ENCODE data around the gene RNF214. TPM values are rescaled to one million over a fixed set of nuclear protein-coding genes. Genes with fewer than 3 reads are reported as not detected.

RNF214 gene
- total and polyA plus RNA-seq, 8 donors, result 21.5 to 37.1 (median 30.9) TPM

- Histone ChIP-seq H3K9me3 (no peaks in the 10 kb centered on the region), H3K4me1 (peaks cover 9 to 41% of the 10 kb centered on the region in 2 donors), H3K36me3 (peaks cover 0 to 52% of the 10 kb centered on the region in 2 donors), H3K4me3 (no peak overlapping the region), H3K27me3 (no peaks in the 10 kb centered on the region), H3K27ac (peak overlapping the region in 1 of 2 donors; percentile 13)
- no peak for TF ChIP-seq CTCF (IDR thresholded peaks at IDR 0.05)
- DNase-seq, result no peak
- intact Hi-C loops (cut with DNase I), result no loop called here
- ATAC-seq, result no peak
These were observed 3.1 kb upstream of the RNF214 start for GRCh38 chr11:117229411-117229810.

- H3K4me3 ChIP-seq, result no peak overlapping the region
- no peaks in the 10 kb centered on the region for H3K27me3 ChIP-seq
- ATAC-seq (no peak), DNase-seq (no peak)
- H3K9me3 ChIP-seq, result no peaks in the 10 kb centered on the region
- TF ChIP-seq CTCF (IDR thresholded peaks at IDR 0.05), result no peak
- peaks cover 9 to 42% of the 10 kb centered on the region in 2 donors for H3K4me1 ChIP-seq
- intact Hi-C loops (cut with DNase I), result no loop called here
- H3K36me3 ChIP-seq, result peaks cover 0 to 47% of the 10 kb centered on the region in 2 donors
- peak overlapping the region in 1 of 2 donors; percentile 13 for H3K27ac ChIP-seq
These were observed 2.6 kb upstream of the RNF214 start for GRCh38 chr11:117229931-117230285.

GRCh38 chr11:117230286-117230961 lies 2.0 kb upstream of the RNF214 start:
- peak overlapping the region; percentile 13 for H3K27ac ChIP-seq
- intact Hi-C loops (cut with DNase I), result no loop called here
- ATAC-seq, result no peak

GRCh38 chr11:117230999-117231841 lies 1.3 kb upstream of the RNF214 start:
- H3K36me3 ChIP-seq, result peaks cover 0 to 37% of the 10 kb centered on the region in 2 donors
- H3K27me3 ChIP-seq, result no peaks in the 10 kb centered on the region
- H3K4me1 ChIP-seq, result peaks cover 9 to 42% of the 10 kb centered on the region in 2 donors
- peak overlapping the region; percentile 90 to 93 for H3K27ac ChIP-seq
- no peak for ATAC-seq
- DNase-seq, result no peak
- intact Hi-C loops (cut with DNase I), result no loop called here
- no peak for TF ChIP-seq CTCF (IDR thresholded peaks at IDR 0.05)
- peak overlapping the region; percentile 89 to 95 for H3K4me3 ChIP-seq
- no peaks in the 10 kb centered on the region for H3K9me3 ChIP-seq

More at GRCh38 chr11:117230286-117230961, 2.0 kb upstream of the RNF214 start:
- no peak for TF ChIP-seq CTCF (IDR thresholded peaks at IDR 0.05)
- no peak for DNase-seq
- H3K4me3 ChIP-seq, result peak overlapping the region in 1 of 2 donors; percentile 95
- H3K9me3 ChIP-seq, result no peaks in the 10 kb centered on the region
- no peaks in the 10 kb centered on the region for H3K27me3 ChIP-seq
- peaks cover 0 to 42% of the 10 kb centered on the region in 2 donors for H3K36me3 ChIP-seq
- H3K4me1 ChIP-seq, result peaks cover 9 to 42% of the 10 kb centered on the region in 2 donors

- no peak for ATAC-seq
These were observed 704 bp upstream of the RNF214 start, which contains the start of gene PCSK7 for GRCh38 chr11:117231842-117232091. Gene PCSK7 (minus strand): TSS chr11:117232073. CDS start chr11:117229844, 2,229 bp downstream.

More at GRCh38 chr11:117231842-117232091, 704 bp upstream of the RNF214 start, which contains the start of gene PCSK7:
- peaks cover 0 to 35% of the 10 kb centered on the region in 2 donors for H3K36me3 ChIP-seq
- peak within 1 kb of the TSS; percentile 89 to 95 for H3K4me3 ChIP-seq
- no peak for TF ChIP-seq CTCF (IDR thresholded peaks at IDR 0.05)
- H3K27ac ChIP-seq, result peak within 1 kb of the TSS; percentile 90 to 93
- intact Hi-C loops (cut with DNase I), result no loop called here
- peak in 1 of 4 donors; percentile 76 for DNase-seq
- H3K9me3 ChIP-seq, result no peaks in the 10 kb centered on the region
- H3K4me1 ChIP-seq, result peaks cover 9 to 42% of the 10 kb centered on the region in 2 donors
- no peaks in the 10 kb centered on the region for H3K27me3 ChIP-seq

Measured in left lung (tissue), 10 donors.